Upper lobe of left lung (tissue), 6 donors: ENCODE results near the gene XKR7. TPM values are rescaled to one million over a fixed set of nuclear protein-coding genes. Genes with fewer than 3 reads are reported as not detected.

ENCODE experiments used
- ATAC-seq, 2 donors: fragments of 200-7000 bp; cut with Tn5 transposase; one replicate each; pipeline ENCODE4 v1.9.1; 2022; ENCODE audit warnings: mild to moderate bottlenecking in 2 of 2, moderate library complexity in 2 of 2; ENCODE audit not compliant: low FRiP score in 2 of 2
- DNase-seq, 2 donors: peaks; one replicate each; pipeline ENCODE4 v3.0.0-alpha.2; 2019 to 2020
- H3K27ac ChIP-seq, 4 donors: fragments of 200-600 bp; sonication (generic); one replicate each; pipeline ENCODE4 v1.5.1; 2016 to 2019
- H3K27me3 ChIP-seq, 4 donors: fragments of 200-600 bp; sonication (generic); one replicate each; pipeline ENCODE4 v1.5.1; 2017 to 2019
- H3K36me3 ChIP-seq, 4 donors: fragments of 200-600 bp; sonication (generic); one replicate each; pipeline ENCODE4 v1.5.1; 2016 to 2019
- H3K4me1 ChIP-seq, 4 donors: fragments of 200-600 bp; sonication (generic); one replicate each; pipeline ENCODE4 v1.5.1; 2018 to 2019
- H3K4me3 ChIP-seq, 4 donors: fragments of 200-600 bp; sonication (generic); one replicate each; pipeline ENCODE4 v1.5.1; 2017 to 2019; ENCODE audit warnings: mild to moderate bottlenecking in 2 of 4, moderate library complexity in 1 of 4
- H3K9me3 ChIP-seq, 4 donors: fragments of 200-600 bp; sonication (generic); one replicate each; pipeline ENCODE4 v1.5.1; 2018 to 2019
- CTCF ChIP-seq, 6 experiments: fragments of 450-650 bp in 4 of 6; fragments of 200-600 bp in 2 of 6; sonication (generic) in 2 of 6; IDR thresholded peaks; one replicate each; pipeline ENCODE4 v1.5.1; 2016 to 2019; ENCODE audit warnings: antibody characterized with exemption in 6 of 6
- EP300 ChIP-seq, 4 donors: sonication (generic); formaldehyde crosslinking; IDR thresholded peaks; one replicate each; pipeline ENCODE4 v1.5.1; 2017; ENCODE audit warnings: antibody characterized with exemption in 4 of 4, control low read depth in 2 of 4
- POLR2A ChIP-seq, 4 donors: fragments of 450-650 bp; IDR thresholded peaks; one replicate each; pipeline ENCODE4 v1.5.1; 2016 to 2017; ENCODE audit warnings: antibody characterized with exemption in 4 of 4, mild to moderate bottlenecking in 2 of 4
- POLR2AphosphoS5 ChIP-seq, 2 donors: sonication (generic); formaldehyde crosslinking; IDR thresholded peaks; one replicate each; pipeline ENCODE4 v1.5.1; 2017; ENCODE audit warnings: antibody characterized with exemption in 2 of 2
- WGBS, 2 donors: methylation state at CpG; one replicate each; pipeline ENCODE4 v1.1.5; 2017 to 2018; 5-methylcytosine and 5-hydroxymethylcytosine counted together
- total RNA-seq, 6 donors: library from RNA; depleted of rRNA in 4 of 6; stranded (reverse); fragments of >200 nt in 4 of 6; gene quantifications; one replicate each; pipeline versions ENCODE4 v1.1.0 to v1.2.1, GENCODE V29; 2016 to 2021
- donor health status: DM: no; HTN: no; CAD: no; lungs with moderate emphysema.
- donor health status: DM: no; HTN: yes; CAD: no; lungs with severe emphysema.

Gene XKR7
- total RNA-seq, 6 donors from 2014 or later = under 0.01 to 0.07 (median 0.06) TPM; not detected in 3

DNA sequence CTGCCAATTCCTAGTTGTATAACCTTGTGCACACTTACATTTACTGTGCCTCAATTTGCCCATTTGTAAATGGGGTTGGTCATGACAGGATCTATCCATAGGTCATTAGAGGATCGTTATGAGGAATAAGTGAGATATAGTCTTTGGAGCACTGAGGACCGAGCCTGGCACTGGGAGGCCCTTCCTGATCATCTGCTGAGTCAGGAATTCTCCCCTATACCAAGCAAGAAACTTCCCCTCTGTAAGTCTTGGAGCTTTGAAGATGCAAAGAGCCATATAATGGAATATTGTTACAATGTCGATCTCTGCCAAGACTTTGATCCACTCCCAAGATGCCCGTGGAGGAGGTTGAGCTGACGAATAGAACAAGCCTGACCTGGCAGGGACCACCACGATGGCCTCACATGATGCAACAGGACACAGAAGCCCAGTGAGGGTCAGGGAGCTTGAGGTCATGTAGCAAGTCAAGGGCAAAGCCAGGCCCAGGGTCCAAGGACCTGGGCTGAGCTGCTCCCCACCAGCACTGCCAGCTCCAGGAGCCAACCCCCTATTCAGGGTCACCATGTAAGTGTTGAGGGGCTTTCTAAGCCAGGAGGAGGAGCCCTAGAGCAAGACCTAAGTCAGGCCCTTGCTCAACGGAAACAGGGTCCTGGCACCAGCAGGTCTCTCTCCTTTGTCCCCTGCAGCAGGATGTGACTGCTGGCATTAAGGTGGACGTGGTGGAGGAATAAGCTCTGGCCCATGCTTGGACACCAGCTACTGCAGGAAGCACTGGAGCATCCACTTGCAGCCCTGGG, 32.8 kb upstream of the XKR7 start:
- TF ChIP-seq CTCF (IDR thresholded peaks at IDR 0.05) (no peak), POLR2AphosphoS5 (IDR thresholded peaks at IDR 0.05) (no peak), EP300 (IDR thresholded peaks at IDR 0.05) (no peak), POLR2A (IDR thresholded peaks at IDR 0.05) (no peak)
- H3K27me3 ChIP-seq = no peaks in the 10 kb centered on the region
- H3K36me3 ChIP-seq = no peaks in the 10 kb centered on the region
- DNase-seq (no peak), ATAC-seq (peak in 1 of 2 donors; percentile 26)
- no peak overlapping the region for H3K27ac ChIP-seq
- H3K4me3 ChIP-seq = no peak overlapping the region
- no peaks in the 10 kb centered on the region for H3K4me1 ChIP-seq
- no peaks in the 10 kb centered on the region for H3K9me3 ChIP-seq
- WGBS, 2 donors = 63 to 68% methylated on average over 7 to 8 of the region's 8 CpGs

DNA sequence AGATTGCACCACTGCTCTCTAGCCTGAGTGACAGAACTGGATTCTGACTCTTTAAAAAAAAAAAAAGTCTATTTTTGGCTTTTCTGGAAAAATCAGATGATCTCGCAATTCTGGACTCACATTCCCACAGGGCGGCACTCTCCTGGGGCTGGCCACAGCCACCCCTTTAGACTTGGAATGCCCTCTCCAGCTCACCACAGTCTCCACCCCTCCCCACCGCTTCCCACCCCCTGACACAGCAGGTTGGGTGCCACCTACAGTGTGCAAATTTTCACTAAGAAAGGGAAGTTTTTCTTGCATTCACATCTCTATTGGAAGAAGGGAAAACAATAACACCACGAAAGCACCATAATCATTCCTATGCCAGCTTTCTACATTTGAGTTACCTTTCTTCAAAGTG, 31.5 kb upstream of the XKR7 start:
- H3K27ac ChIP-seq = no peak overlapping the region
- no peak for ATAC-seq
- TF ChIP-seq EP300 (IDR thresholded peaks at IDR 0.05) = no peak
- TF ChIP-seq POLR2AphosphoS5 (IDR thresholded peaks at IDR 0.05) = no peak
- TF ChIP-seq CTCF (IDR thresholded peaks at IDR 0.05) = no peak
- TF ChIP-seq POLR2A (IDR thresholded peaks at IDR 0.05) = no peak

GRCh38 chr20:31937820-31938219, 30.1 kb upstream of the XKR7 start:
- Histone ChIP-seq H3K9me3 (no peaks in the 10 kb centered on the region), H3K4me1 (no peaks in the 10 kb centered on the region), H3K4me3 (no peak overlapping the region), H3K27me3 (no peaks in the 10 kb centered on the region), H3K27ac (no peak overlapping the region), H3K36me3 (peaks cover 0 to 8% (median 3%) of the 10 kb centered on the region in 4 donors)
- DNase-seq (no peak), ATAC-seq (no peak)
- TF ChIP-seq CTCF (IDR thresholded peaks at IDR 0.05) = no peak
- TF ChIP-seq POLR2AphosphoS5 (IDR thresholded peaks at IDR 0.05) = no peak
- TF ChIP-seq POLR2A (IDR thresholded peaks at IDR 0.05) = no peak
- TF ChIP-seq EP300 (IDR thresholded peaks at IDR 0.05) = no peak
- WGBS, 2 donors = 39 to 67% methylated on average over 1 of the region's 1 CpG

More for the DNA sequence above, 31.5 kb upstream of the XKR7 start:
- Histone ChIP-seq H3K36me3 (no peaks in the 10 kb centered on the region), H3K27me3 (no peaks in the 10 kb centered on the region), H3K9me3 (no peaks in the 10 kb centered on the region), H3K4me3 (no peak overlapping the region), H3K4me1 (no peaks in the 10 kb centered on the region)
- no peak for DNase-seq
- 75 to 83% methylated on average over 4 of the region's 4 CpGs for whole genome bisulfite sequencing, 2 donors

DNA sequence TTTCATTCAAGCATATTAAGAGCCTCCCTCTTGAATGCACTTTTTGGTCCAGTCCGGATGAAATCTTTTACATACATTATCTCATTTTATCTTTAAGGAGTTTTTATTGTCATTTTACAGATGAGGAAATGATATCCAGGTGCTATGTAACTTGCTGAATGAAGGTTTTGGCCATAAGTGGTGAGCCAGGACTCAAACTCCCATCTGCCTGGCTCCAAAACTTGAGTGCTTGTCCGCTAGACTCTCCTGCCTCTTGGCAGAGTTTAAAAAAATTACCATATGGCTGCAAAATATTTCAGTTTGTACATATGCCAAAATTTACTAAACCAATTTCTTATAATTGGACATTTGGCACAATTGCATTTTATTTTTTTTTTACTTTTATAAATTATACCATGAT, 28.3 kb upstream of the XKR7 start:
- no peaks in the 10 kb centered on the region for H3K9me3 ChIP-seq
- no peaks in the 10 kb centered on the region for H3K4me1 ChIP-seq
- no peak overlapping the region for H3K4me3 ChIP-seq
- WGBS, 2 donors = 91 to 94% methylated on average over 2 of the region's 2 CpGs
- H3K27me3 ChIP-seq = no peaks in the 10 kb centered on the region
- DNase-seq = no peak
- no peak overlapping the region for H3K27ac ChIP-seq
- H3K36me3 ChIP-seq = peaks cover 0 to 26% (median 11%) of the 10 kb centered on the region in 4 donors
- TF ChIP-seq POLR2AphosphoS5 (IDR thresholded peaks at IDR 0.05) = no peak
- TF ChIP-seq POLR2A (IDR thresholded peaks at IDR 0.05) = no peak
- no peak for TF ChIP-seq CTCF (IDR thresholded peaks at IDR 0.05)
- ATAC-seq = no peak

DNA sequence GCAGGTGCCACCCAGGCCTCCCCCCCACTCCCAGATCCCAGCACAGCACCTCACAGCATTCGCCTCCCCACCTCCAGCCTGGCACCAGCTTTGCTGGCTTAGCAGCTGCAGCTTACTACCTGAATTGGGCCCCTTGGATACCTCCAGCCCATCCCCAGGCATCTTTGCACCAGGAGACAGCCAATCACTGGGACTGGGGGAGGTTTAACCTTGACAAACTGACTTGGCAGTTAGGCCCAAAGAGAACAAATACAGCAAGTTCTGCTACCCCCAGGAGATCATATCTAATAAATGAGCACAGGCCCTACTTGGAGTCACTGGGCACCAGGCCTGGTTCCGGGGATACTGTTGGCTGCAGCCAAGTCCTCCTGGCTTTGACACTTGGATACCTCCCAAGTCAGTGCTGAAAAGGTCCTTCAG, 24.9 kb upstream of the XKR7 start:
- Histone ChIP-seq H3K27me3 (no peaks in the 10 kb centered on the region), H3K4me1 (no peaks in the 10 kb centered on the region), H3K9me3 (peaks cover 0 to 3% (median 0%) of the 10 kb centered on the region in 4 donors), H3K4me3 (no peak overlapping the region), H3K36me3 (peaks cover 11 to 60% (median 45%) of the 10 kb centered on the region in 4 donors), H3K27ac (no peak overlapping the region)
- WGBS, 2 donors = 29 to 74% methylated on average over 1 to 2 of the region's 2 CpGs
- TF ChIP-seq CTCF (IDR thresholded peaks at IDR 0.05) = no peak
- no peak for TF ChIP-seq POLR2A (IDR thresholded peaks at IDR 0.05)
- no peak for TF ChIP-seq EP300 (IDR thresholded peaks at IDR 0.05)
- TF ChIP-seq POLR2AphosphoS5 (IDR thresholded peaks at IDR 0.05) = no peak
- no peak for DNase-seq
- no peak for ATAC-seq
